Endodermal cell (in vitro differentiated cells): Measurements from ENCODE around the gene GLUD2. TPM values are rescaled to one million over a fixed set of nuclear protein-coding genes. Genes with fewer than 3 reads are reported as not detected.

Source experiments
- DNase-seq: peaks from one replicate; pipeline ENCODE4 v3.0.0-alpha.2; 2017
- H3K27ac ChIP-seq: 2 replicates; pipeline ENCODE4 v1.5.1; 2013; ENCODE audit warnings: mild to moderate bottlenecking, low read depth, low read length, moderate library complexity
- H3K27me3 ChIP-seq: 2 replicates; pipeline ENCODE4 v1.6.1; 2013; ENCODE audit warnings: mild to moderate bottlenecking, low read length, moderate library complexity; ENCODE audit not compliant: insufficient read depth, control insufficient read depth, poor library complexity, severe bottlenecking
- H3K36me3 ChIP-seq: 2 replicates; pipeline ENCODE4 v1.7.0; 2013; ENCODE audit warnings: mild to moderate bottlenecking, low read length, moderate library complexity; ENCODE audit not compliant: control insufficient read depth, insufficient read depth
- H3K4me1 ChIP-seq: one replicate; pipeline ENCODE4 v1.7.0; 2013; ENCODE audit warnings: low read length; ENCODE audit not compliant: control insufficient read depth, insufficient read depth
- H3K4me3 ChIP-seq: 2 replicates; pipeline ENCODE4 v1.5.1; 2013; ENCODE audit warnings: mild to moderate bottlenecking, low read length, moderate library complexity
- H3K9ac ChIP-seq: 2 replicates; pipeline ENCODE4 v1.6.1; 2013; ENCODE audit warnings: mild to moderate bottlenecking, low read length, moderate library complexity; ENCODE audit not compliant: poor library complexity, severe bottlenecking; ENCODE audit errors: extremely low read depth
- H3K9me3 ChIP-seq: 2 replicates; pipeline ENCODE4 v1.6.1; 2013; ENCODE audit warnings: mild to moderate bottlenecking, low read length, moderate library complexity; ENCODE audit not compliant: control insufficient read depth
- H3K27ac Mint-ChIP-seq: 2 replicates; pipeline ENCODE4 v1.8.0; 2020; ENCODE audit warnings: mixed read lengths
- H3K27me3 Mint-ChIP-seq: 2 replicates; pipeline ENCODE4 v1.8.0; 2021; ENCODE audit warnings: mild to moderate bottlenecking, mixed read lengths; ENCODE audit not compliant: insufficient read depth
- H3K36me3 Mint-ChIP-seq: 2 replicates; pipeline ENCODE4 v1.8.0; 2020; ENCODE audit warnings: low read depth, mixed read lengths
- H3K4me1 Mint-ChIP-seq: 2 replicates; pipeline ENCODE4 v1.8.0; 2020; ENCODE audit warnings: mixed read lengths
- H3K4me3 Mint-ChIP-seq: 2 replicates; pipeline ENCODE4 v1.8.0; 2020; ENCODE audit warnings: mild to moderate bottlenecking, moderate library complexity, mixed read lengths
- H3K9me3 Mint-ChIP-seq: 2 replicates; pipeline ENCODE4 v1.8.0; 2020; ENCODE audit warnings: mild to moderate bottlenecking, mixed read lengths
- WGBS, 2 experiments: methylation state at CpG; one replicate each; pipeline versions ENCODE4 v1.1.5 to v1.1.7; 2013; ENCODE audit warnings: missing lambda C conversion rate in 2 of 2, mixed read lengths in 1 of 2; ENCODE audit not compliant: insufficient coverage in 1 of 2, insufficient read length in 1 of 2; 5-methylcytosine and 5-hydroxymethylcytosine counted together
- total RNA-seq, 2 donors: library from RNA; stranded (reverse); fragmentation: NEBNext Ultra II Directional in 1 of 2; extraction: Animal tissue kit (Norgen Biotek cat#: 25700) in 1 of 2; gene quantifications; 2 replicates in 1 of 2; 3 replicates in 1 of 2; pipeline ENCODE4 v1.2.1, GENCODE V29; 2021
- TF ChIP-seq, protein P1 (sequence below): fragments of 200-600 bp; sonication (generic); conservative IDR thresholded peaks from 2 replicates; pipeline ENCODE4 v1.5.0; 2021; ENCODE audit warnings: antibody characterized with exemption, mild to moderate bottlenecking

The GLUD2 gene
- total RNA-seq, 2 donors from 2014 or later, result 3.6 to 7.9 TPM

GRCh38 chrX:121008920-121009319, 38.5 kb upstream of the GLUD2 start:
- peaks cover 42% of the 10 kb centered on the region for H3K9me3 Mint-ChIP-seq
- Histone ChIP-seq H3K36me3 (no peaks in the 10 kb centered on the region), H3K4me1 (no peaks in the 10 kb centered on the region), H3K27ac (no peak overlapping the region), H3K27me3 (no peaks in the 10 kb centered on the region), H3K9me3 (no peaks in the 10 kb centered on the region), H3K4me3 (no peak overlapping the region), H3K9ac (no peak overlapping the region)
- 100% methylated on average over 1 of the region's 1 CpG; no CpG with 5 or more reads in 1 of the 2 experiments for WGBS, 2 experiments
- H3K27me3 Mint-ChIP-seq, result no peaks in the 10 kb centered on the region
- no peak overlapping the region for H3K27ac Mint-ChIP-seq
- no peak overlapping the region for H3K4me3 Mint-ChIP-seq
- no peaks in the 10 kb centered on the region for H3K36me3 Mint-ChIP-seq
- DNase-seq, result no peak
- peaks cover 3% of the 10 kb centered on the region for H3K4me1 Mint-ChIP-seq
- TF ChIP-seq, protein P1, sequence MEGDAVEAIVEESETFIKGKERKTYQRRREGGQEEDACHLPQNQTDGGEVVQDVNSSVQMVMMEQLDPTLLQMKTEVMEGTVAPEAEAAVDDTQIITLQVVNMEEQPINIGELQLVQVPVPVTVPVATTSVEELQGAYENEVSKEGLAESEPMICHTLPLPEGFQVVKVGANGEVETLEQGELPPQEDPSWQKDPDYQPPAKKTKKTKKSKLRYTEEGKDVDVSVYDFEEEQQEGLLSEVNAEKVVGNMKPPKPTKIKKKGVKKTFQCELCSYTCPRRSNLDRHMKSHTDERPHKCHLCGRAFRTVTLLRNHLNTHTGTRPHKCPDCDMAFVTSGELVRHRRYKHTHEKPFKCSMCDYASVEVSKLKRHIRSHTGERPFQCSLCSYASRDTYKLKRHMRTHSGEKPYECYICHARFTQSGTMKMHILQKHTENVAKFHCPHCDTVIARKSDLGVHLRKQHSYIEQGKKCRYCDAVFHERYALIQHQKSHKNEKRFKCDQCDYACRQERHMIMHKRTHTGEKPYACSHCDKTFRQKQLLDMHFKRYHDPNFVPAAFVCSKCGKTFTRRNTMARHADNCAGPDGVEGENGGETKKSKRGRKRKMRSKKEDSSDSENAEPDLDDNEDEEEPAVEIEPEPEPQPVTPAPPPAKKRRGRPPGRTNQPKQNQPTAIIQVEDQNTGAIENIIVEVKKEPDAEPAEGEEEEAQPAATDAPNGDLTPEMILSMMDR, result no peak

DNA sequence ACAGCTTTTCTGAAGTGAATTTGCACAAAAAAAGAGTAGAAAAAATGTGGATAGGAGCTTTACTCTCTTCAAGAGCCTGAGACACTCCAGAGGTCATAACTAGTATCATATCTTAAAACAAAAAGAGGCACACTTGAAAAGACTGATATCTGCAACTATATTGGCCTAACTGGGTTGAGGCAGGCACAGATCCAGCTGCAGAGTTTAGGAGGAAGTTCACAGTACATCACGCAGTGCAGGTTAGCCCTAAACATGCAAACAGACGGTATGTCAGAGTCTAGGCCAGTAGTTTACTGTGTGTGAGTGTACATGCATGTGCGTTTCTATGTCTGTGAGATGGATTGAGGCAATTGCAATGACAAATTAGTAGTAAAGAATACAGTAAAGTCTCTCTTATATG, 37.6 kb upstream of the GLUD2 start:
- Mint-ChIP-seq H3K4me3 (no peak overlapping the region), H3K27me3 (no peaks in the 10 kb centered on the region), H3K36me3 (no peaks in the 10 kb centered on the region), H3K4me1 (peaks cover 3% of the 10 kb centered on the region), H3K27ac (no peak overlapping the region), H3K9me3 (peaks cover 48% of the 10 kb centered on the region)
- 87% methylated on average over 3 of the region's 3 CpGs; no CpG with 5 or more reads in 1 of the 2 experiments for WGBS, 2 experiments
- no peaks in the 10 kb centered on the region for H3K36me3 ChIP-seq
- no peak for DNase-seq
- no peak overlapping the region for H3K27ac ChIP-seq
- no peaks in the 10 kb centered on the region for H3K27me3 ChIP-seq
- H3K4me3 ChIP-seq, result no peak overlapping the region
- H3K4me1 ChIP-seq, result no peaks in the 10 kb centered on the region
- TF ChIP-seq, protein P1, result no peak
- H3K9me3 ChIP-seq, result no peaks in the 10 kb centered on the region
- no peak overlapping the region for H3K9ac ChIP-seq

- Histone ChIP-seq H3K27me3 (no peaks in the 10 kb centered on the region), H3K4me3 (no peak overlapping the region), H3K36me3 (no peaks in the 10 kb centered on the region), H3K4me1 (no peaks in the 10 kb centered on the region), H3K9me3 (no peaks in the 10 kb centered on the region), H3K27ac (no peak overlapping the region), H3K9ac (no peak overlapping the region)
- Mint-ChIP-seq H3K4me3 (no peak overlapping the region), H3K27ac (no peak overlapping the region), H3K27me3 (no peaks in the 10 kb centered on the region), H3K36me3 (no peaks in the 10 kb centered on the region), H3K4me1 (peaks cover 3% of the 10 kb centered on the region), H3K9me3 (peaks cover 51% of the 10 kb centered on the region)
- DNase-seq, result no peak
- WGBS, 2 experiments, result 90% methylated on average over 3 of the region's 4 CpGs; no CpG with 5 or more reads in 1 of the 2 experiments
- TF ChIP-seq, protein P1, result no peak
Observed at GRCh38 chrX:121010218-121010617, 37.2 kb upstream of the GLUD2 start.
